HG03159 (cell line): ENCODE results near the gene FNBP1.

Experiments
- ATAC-seq: cut with Tn5 transposase; IDR thresholded peaks from one replicate; pipeline ENCODE4 v1.9.1; 2021; ENCODE audit warnings: mild to moderate bottlenecking, moderate library complexity; ENCODE audit not compliant: unreplicated experiment

FNBP1 gene

DNA sequence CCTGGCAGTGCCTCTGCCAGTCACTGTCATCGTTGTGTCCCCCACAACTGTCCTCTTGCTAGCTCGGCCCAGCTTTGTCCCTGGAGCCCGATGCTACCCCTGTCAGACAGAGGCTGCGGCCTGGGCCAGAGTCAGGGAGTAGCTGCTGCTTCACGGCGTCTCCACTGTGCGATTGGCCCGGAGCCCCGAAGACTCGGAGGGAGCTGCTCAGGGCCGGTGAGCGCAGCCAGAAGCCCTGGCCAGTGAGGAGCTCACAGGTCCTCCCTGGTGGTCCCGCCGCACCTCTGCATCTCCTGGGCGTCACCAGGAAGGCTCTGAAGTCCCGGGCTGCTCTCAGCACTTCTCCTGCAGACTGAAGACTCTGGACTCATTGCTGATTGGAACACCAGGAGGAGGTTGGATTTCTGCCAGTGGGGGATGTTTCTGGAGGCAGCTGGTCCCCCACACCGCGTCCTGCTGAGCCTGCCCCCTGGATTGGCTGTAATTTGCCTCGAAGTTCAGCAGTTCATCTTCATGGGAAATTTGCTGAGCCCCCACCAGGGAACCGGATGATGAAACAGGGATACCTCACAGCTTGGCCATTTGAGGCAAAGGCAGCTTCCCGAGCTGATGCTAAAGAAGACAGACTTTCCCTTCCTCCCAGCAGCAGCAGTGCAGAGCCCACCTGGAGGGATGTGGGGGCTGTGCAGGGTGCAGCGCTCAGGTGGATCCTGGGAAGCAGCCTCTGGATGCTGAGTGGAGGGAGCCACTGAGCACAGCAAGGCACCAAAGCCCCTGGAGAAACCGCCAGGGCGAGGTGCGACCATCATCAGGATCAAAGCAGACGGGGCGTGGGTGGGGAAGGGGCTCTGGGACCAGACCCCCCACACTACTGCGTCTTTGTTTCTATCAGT lies 162.1 kb downstream of the FNBP1 start:
- no peak for ATAC-seq

DNA sequence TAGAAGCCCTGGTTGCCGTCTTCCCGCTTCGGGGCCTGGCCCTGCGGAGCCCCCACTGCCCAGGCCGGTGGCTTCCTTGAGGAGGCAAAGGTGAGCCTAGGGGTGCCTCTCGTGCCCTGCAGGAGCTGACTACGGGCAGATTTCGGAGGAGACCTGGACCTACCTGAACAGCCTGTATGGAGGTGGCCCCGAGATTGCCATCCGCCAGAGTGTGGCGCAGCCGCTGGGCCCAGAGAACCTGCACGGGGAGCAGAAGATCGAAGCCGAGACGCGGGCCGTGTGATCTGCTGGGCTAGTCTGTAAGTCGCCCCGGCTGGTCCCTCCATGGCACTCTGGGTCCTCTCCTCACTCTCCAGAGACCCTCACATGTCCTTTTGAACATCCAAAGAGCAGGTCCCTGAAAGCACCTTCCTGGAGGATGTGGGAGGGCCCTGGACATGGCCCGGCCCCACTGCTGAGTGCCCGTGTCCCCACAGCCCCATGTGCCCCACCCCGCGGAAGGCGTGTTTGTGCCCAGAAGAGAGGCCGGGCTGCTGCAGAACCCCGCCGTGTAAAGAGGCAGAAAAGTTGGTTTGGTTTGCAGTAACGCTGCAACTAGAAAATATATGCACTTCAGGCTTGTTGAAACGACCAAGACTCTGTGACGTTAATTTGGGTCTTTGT lies 162.9 kb downstream of the FNBP1 start:
- no peak for ATAC-seq

DNA sequence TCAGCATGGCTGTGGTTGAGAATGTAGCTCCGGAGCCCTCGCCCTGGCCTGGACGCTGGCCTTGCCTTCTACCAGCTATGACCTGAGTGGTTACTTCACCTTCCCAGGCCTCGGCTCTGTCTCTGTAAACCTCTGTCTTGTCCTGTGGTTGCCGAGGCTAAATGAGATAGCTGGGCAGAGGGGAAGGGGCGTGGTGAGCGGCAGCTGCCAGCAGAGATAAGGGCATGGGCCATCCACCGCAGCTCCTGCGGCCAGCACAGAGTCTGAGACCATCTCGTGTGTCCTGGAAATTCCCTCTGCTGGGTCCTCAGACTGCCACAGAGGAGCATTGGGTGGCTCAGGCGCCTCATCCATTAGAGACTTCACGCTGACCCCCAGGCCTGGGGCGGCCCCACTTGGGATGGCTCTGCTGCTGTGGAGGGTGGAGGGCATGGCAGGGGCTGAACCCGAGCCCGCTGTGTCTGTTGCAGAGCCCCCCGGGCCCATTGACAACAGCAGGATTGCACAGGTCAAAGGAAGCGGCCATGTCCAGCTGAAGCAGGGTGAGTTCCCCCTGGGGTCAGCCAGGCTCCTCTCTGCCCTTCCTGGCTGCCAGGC lies 163.8 kb downstream of the FNBP1 start:
- ATAC-seq, result no peak

DNA sequence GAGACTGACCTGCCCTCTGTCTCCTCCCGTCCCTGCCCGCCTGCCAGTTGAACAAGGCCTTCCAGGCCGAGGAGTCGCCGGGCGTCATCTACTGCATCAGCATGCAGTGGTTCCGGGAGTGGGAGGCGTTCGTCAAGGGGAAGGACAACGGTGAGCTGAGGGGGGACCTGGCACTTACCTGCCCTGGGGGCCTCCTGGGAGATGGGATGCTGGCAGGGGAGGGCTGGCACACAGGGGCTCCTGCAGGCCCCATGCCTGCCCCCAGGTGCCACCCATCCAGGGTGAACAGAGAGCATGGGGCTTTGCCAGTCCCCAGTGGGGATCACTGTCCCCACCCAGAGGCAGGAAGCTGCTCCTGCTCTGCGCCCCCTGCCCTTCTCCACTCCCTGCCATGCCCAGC lies 164.7 kb downstream of the FNBP1 start:
- ATAC-seq, result no peak

DNA sequence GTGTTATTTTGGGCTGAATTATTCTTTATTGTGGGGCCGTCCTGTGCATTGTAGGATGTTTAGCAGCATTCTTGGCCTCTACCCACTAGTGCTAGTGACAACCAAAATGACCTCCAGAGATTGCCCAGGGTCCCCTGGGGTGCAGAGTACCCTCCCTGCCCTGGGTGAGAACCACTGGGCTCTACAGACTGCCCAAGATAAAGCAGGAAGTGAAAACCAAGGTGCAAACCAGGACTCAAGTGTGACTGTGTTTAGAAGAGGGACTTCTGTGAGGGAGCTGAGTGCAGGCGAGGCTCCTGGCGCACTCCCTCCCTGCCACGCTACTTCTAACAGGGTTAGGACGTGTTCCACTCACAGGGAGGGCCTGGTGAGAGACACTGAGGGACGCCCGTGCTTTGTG lies 166.2 kb downstream of the FNBP1 start:
- ATAC-seq, result no peak

DNA sequence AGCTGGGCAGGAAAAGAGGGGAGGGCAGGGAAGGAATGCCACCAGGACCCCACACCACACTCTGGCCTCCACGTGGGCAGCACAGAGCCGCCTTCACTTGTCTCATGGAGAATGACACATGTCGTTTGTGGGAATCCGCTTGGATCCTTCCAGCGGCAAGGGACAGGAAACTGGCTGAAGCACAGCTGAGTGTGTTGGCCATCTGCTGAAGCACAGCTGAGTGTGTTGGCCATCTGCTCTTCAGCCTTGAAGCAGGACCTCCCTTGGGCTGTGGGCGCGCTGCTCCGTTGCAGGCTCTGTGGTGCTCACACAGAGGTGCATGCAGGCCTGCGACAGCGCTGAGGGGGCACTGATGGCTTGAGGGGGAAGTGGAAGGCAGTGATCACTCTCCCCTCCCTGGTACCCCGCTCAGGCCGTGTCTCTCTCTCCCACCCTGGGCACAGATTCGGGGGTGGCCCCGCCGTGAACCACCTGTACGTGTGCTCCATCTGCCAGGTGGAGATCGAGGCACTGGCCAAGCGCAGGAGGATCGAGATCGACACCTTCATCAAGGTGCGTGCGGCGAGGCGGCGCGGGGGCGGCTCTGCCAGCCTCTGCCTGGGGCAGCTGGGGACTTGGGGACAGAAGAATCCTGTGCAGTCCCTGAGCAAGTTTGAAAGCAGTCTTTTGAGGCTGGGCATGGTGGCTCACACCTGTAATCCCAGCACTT lies 167.1 kb downstream of the FNBP1 start:
- no peak for ATAC-seq

DNA sequence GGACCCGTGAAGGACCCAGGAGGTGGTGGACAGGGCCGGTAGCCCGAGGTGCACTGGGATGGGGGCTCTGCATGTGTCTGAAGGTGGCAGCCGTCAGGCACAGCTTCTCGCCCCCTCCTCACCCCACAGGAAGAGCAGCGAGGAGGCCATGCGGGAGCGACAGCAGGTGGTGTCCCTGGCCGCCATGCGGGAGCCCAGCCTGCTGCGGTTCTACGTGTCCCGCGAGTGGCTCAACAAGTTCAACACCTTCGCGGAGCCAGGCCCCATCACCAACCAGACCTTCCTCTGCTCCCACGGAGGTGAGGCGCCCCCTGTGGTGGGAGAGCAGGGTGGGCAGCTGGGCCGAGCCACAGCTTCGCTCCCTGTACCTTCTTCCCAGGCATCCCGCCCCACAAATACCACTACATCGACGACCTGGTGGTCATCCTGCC lies 167.8 kb downstream of the FNBP1 start:
- no peak for ATAC-seq

DNA sequence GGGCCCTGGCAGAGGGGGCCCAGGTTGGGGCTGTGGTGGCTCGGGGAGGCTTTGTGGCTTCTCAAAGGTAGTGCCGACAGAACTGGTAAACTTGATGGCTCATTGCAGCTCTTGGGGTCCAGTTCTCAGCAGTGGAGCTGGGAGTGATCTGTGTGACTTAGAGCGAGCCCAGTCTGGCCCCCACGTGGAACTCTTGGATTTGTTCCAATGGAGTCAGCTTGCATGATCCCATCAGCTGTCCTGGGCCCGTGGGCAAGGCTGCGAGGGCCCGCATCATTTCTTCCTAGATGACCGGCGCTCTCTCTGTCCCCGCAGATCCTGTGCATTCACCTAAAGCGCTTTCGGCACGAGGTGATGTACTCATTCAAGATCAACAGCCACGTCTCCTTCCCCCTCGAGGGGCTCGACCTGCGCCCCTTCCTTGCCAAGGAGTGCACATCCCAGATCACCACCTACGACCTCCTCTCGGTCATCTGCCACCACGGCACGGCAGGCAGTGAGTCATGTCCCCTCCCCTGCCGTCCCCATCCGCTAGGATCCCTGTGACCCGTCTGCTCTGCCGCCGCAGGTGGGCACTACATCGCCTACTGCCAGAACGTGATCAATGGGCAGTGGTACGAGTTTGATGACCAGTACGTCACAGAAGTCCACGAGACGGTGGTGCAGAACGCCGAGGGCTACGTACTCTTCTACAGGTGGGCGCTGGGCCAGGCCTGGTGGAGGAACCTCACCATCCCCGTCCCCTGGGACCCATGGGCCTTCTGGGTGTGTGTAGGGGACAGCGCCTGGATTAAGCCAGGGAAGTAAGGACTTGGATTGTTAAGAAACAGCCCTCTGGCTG lies 168.5 kb downstream of the FNBP1 start:
- ATAC-seq, result no peak

DNA sequence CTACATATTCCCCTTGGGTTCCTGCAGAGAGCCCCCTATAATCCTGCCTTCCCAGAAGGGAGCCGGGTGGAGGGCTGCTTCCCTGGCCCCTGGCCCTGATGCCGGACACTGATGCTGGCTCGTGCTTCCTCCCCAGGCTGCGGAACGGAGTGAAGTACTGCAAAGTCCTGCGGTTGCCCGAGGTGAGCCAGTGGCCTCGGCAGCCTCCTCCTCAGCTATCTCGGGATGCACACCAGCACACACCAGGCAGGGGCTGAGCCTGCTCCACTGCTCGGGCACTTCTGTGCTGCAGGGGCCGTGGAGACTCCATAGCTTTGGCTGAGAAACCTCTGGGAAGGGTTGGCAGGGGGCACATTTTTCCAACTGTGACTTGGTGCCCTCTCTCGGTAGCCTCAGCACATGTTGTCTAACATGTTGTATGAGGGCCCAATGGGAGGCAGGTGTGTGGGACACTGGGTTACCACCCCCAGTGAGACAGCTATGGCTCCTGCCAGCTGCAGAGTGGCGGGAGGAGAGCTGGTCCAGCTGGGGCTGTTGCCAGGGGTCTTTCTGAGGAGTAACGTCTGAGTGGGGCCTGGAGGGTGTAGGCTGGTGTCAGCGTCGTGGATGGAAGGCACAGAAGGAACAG lies 169.3 kb downstream of the FNBP1 start:
- no peak for ATAC-seq

DNA sequence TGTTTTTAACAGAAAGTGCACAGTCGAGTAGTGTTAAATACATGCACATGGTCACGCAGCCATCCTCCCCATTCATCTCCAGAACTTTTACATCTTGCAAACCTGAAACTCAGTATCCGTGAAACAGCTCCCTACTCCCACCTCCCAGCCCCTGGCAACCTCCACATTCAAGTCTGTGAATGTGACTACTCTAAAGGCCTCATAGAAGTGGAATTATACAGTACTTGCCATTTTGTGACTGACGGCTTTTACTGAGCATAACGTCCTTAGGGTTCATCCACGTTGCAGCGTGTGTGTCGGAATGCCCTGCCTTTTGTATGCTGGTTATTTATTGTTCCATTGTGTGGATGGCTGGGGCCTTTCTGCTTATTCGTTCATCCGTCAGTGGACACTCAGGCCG lies 171.9 kb downstream of the FNBP1 start:
- no peak for ATAC-seq

DNA sequence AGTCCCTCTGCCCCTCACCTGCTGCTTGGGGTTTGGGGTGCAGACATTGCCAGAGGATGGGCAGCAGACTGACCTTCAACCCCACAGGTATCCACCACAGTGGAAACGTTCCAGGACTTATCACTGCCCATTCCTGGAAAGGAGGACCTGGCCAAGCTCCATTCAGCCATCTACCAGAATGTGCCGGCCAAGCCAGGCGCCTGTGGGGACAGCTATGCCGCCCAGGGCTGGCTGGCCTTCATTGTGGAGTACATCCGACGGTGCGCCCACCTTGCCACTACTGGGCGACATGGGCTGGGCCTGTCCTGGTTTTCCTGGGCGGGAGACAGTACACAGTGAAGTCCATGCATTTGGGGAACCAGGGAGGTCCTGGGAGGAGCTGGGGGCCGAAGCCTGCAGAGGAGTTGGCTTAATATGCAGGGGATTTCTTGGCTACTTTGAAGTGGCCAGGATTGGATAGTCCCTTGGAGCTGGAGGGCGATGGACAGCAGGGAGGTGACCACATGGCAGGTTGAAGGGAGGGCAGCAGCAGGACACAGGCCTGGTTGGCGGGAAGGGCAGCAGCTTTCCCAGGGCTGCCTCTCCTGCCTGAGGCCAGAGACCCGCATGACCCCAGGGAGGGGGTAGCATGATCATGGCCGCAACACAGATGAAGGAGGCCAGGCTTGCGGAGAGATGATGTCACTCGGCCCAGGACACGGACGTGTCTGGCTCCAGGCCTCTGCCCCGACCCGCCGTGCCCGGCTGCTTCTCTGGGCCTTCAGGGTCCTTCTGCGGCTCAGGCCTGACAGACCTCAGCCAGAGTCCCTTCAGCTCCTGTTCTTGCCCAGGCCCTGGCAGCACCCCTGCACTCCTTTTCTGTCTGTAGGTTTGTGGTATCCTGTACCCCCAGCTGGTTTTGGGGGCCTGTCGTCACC lies 173.1 kb downstream of the FNBP1 start:
- ATAC-seq, result no peak

DNA sequence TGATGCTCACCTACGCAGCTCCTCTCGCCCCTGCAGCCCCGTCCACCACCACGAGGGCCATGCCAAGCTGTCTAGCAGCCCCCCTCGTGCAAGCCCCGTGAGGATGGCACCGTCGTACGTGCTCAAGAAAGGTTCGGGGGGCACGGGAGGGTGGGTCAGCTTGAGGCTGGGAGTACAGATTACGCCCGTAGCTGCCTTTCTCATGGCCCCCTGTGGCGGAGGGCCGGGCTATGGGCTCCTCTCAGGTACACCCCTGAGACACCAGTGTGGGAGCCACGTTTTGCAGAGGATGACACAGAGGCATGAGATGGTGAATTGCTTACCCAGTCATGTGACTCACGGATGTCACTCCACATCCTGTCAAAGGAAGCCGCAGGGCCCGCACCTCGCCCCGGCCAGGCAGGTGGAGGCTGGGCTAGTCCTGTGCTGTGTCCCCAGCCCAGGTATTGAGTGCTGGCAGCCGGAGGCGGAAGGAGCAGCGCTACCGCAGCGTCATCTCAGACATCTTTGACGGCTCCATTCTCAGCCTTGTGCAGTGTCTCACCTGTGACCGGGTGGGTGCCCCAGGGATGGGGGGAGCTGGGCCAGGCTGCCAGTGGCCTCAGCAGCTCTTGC lies 174.0 kb downstream of the FNBP1 start:
- ATAC-seq, result no peak

DNA sequence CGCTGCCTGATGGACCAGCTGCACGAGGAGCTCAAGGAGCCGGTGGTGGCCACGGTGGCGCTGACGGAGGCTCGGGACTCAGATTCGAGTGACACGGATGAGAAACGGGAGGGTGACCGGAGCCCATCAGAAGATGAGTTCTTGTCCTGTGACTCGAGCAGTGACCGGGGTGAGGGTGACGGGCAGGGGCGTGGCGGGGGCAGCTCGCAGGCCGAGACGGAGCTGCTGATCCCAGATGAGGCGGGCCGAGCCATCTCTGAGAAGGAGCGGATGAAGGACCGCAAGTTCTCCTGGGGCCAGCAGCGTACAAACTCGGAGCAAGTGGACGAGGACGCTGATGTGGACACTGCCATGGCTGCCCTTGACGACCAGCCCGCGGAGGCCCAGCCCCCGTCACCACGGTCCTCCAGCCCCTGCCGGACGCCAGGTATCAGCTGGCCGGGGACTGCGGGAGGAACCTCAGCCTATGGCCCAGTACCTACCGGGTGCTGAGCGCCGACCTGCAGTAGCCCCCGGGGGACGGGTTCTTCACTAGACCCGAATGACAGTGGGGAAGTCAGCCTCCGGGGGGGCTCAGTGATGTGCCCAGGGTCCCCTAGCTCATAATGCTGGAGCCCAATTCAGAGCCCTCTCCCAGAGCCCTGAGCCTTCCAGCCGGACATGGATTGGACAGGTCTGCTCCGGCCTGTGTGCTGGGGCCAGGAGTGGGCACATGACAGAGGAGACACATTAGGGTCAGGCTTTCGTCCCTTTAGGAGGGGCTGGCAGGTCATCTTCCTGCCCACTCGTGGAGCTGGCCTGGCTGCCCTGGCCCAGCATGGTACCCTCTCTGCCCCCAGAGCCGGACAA lies 174.7 kb downstream of the FNBP1 start:
- no peak for ATAC-seq

DNA sequence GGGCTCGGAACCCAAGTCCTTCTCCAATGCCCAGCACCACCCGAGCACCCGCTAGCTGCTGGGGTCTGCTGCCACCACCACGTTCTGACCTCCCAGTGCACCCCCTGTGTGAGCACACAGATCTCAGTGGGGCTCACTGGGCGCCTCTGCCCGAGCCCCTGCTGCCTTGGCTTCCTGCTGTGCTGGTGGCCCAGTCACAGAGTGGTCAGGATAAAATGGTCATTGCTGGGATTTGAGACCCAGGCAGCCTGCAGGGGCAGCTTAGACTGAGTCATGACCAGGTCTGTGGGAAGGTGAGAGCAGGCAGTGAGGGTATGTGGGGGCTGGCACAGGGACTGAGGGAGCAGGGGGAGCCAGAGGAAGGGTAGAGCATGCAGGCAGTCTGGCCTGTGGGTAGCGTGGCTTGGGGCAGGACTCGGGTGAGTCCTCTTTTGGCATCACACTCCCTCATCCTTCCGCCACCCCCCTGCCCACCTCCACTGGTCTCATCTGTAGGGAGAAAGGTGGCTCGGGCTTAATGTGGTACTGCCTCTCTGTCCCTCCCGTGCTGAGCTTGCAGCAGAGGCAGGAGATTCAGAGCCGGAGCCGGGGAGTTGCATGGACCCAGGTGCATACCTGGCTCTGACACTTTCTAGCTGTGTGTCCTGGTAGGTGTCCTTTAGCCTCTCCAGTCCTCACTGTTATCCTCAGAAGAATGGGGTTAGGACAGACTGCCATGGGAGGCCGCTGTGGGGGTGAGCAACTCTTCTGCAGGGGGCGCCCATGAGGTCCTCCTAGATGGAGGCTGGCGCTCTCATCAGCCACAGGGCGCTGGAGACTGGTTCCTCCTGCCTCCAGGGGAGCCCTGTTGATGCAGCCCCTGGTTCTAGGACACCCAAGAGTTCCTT lies 175.6 kb downstream of the FNBP1 start:
- no peak for ATAC-seq

DNA sequence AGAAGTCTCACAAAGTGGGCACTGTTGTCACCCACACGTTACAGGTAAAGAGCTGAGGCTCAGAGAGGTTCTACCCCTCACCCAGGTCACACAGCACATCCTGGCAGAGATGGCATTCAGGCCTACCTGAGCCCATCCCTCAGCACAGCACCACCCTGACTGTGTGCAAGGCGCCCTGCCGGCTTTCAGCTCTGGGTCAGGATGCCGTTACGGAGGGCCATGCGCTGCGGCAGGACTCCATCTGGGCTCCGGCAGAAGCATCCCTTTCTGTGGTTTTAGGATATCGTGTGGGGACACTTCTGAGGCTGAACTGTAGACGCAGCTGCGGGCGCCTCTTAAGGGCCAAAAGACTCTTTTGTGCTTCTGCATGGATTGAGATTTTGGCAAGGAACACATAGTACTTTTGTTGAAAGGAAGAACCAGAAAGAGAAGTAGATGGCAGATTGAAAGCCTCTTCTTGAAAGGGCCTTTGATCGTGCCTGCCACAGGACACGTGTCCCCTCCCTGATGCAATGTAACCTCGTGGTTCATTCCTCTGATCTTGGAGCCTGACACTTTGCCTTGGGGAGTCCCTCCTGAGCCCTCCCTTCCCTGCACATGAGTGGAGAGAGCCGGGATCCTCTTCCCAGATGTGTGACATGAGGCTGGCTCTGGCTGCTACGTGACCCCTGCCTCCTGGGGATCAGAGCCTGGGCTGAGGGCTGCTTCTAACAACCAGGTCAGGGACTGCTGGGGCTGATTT lies 176.4 kb downstream of the FNBP1 start:
- no peak for ATAC-seq
